HG03354 (cell line): ENCODE results near the gene PARP11.
"Not testable (repeated sequence)": the region's sequence is repeated elsewhere in the genome, so short reads cannot be mapped to it uniquely, and the experiment has no call there.

ENCODE experiments used
- ATAC-seq: cut with Tn5 transposase; IDR thresholded peaks from one replicate; pipeline ENCODE4 v1.9.1; 2021; ENCODE audit warnings: mild to moderate bottlenecking; ENCODE audit not compliant: unreplicated experiment, poor library complexity, severe bottlenecking

PARP11 gene

GRCh38 chr12:3885277-3886094, 12.3 kb upstream of the PARP11 start:
- ATAC-seq = no peak

- ATAC-seq = no peak
Observed at GRCh38 chr12:3884671-3885070, 11.5 kb upstream of the PARP11 start.

GRCh38 chr12:3882896-3883564, 9.8 kb upstream of the PARP11 start:
- ATAC-seq = no peak

- no peak for ATAC-seq
Observed at GRCh38 chr12:3882406-3882805, 9.2 kb upstream of the PARP11 start.

GRCh38 chr12:3881281-3881950, 8.2 kb upstream of the PARP11 start:
- no peak for ATAC-seq

- ATAC-seq = no peak
Observed at GRCh38 chr12:3879846-3880245, 6.6 kb upstream of the PARP11 start.

GRCh38 chr12:3871356-3871755, 1.8 kb downstream of the PARP11 start:
- ATAC-seq = no peak

GRCh38 chr12:3869865-3870264, 3.3 kb downstream of the PARP11 start:
- ATAC-seq = no peak

GRCh38 chr12:3869433-3869832, 3.8 kb downstream of the PARP11 start:
- no peak for ATAC-seq

GRCh38 chr12:3863756-3864155, 9.4 kb downstream of the PARP11 start:
- ATAC-seq = no peak

- no peak for ATAC-seq
Observed at GRCh38 chr12:3842517-3842916, 30.7 kb downstream of the PARP11 start.

- no peak for ATAC-seq
Observed at GRCh38 chr12:3841783-3842182, 31.4 kb downstream of the PARP11 start.

- not testable (repeated sequence) for ATAC-seq
Observed at GRCh38 chr12:3840833-3841232, 32.4 kb downstream of the PARP11 start.

- not testable (repeated sequence) for ATAC-seq
Observed at GRCh38 chr12:3839745-3840144, 33.5 kb downstream of the PARP11 start.

- peak; percentile 44 for ATAC-seq
Observed at GRCh38 chr12:3838701-3839548, 34.3 kb downstream of the PARP11 start.

GRCh38 chr12:3838076-3838475, 35.1 kb downstream of the PARP11 start:
- ATAC-seq = no peak

- ATAC-seq = no peak
Observed at GRCh38 chr12:3837049-3837448, 36.1 kb downstream of the PARP11 start.

- ATAC-seq = no peak
Observed at GRCh38 chr12:3836641-3837040, 36.6 kb downstream of the PARP11 start.

GRCh38 chr12:3835914-3836313, 37.3 kb downstream of the PARP11 start:
- ATAC-seq = no peak

GRCh38 chr12:3834774-3835173, 38.4 kb downstream of the PARP11 start:
- ATAC-seq = no peak
